ENCODE results near the gene DNAJB12. TPM values are rescaled to one million over a fixed set of nuclear protein-coding genes. Genes with fewer than 3 reads are reported as not detected.

The DNAJB12 gene
- total RNA-seq, 1 experiment from 2014 or later = 25.8 TPM

- intact Hi-C loops (cut with micrococcal nuclease) = loop anchor here (1.0 to 10.0 kb wide), 5 partner anchors 51 to 463 kb away; no protein-coding TSS in a partner anchor
- DNase-seq (ENCODE audit: low read depth, low spot score) = no peak
- H2AFZ ChIP-seq (ENCODE audit: low read depth, low read length, poor library complexity, severe bottlenecking) = no peak overlapping the region
- peak; percentile 57 for ATAC-seq
- POLR2A ChIA-PET = interaction anchor here (1.1 to 12.3 kb wide), 8 partner anchors 8 to 50 kb away, joined by 3 to 274 read pairs (median 51); partner anchors contain the start of gene DDIT4
- RAD21 ChIA-PET (ENCODE audit: low non-redundant PET in 1 of 2, low total read pairs in 2 of 2, uncharacterized antibody in 2 of 2, unreplicated experiment in 2 of 2) = interaction anchor here in 1 of 2 experiments (0.5 kb wide), 1 partner anchor 131 kb away, joined by 3 read pairs; no protein-coding TSS in a partner anchor
- H3K36me3 ChIP-seq (ENCODE audit: control insufficient read depth in 1 of 2, insufficient read depth in 2 of 2, low read length in 2 of 2) = no peaks in the 10 kb centered on the region
- no peaks in the 10 kb centered on the region for H3K9me2 ChIP-seq (ENCODE audit: insufficient read depth)
- BruUV-seq (replicated peaks) = no TSS peak
- H3K27me3 ChIP-seq (ENCODE audit: insufficient read depth, low read length) = no peaks in the 10 kb centered on the region
- peaks cover 70 to 90% of the 10 kb centered on the region in 2 experiments for H3K4me1 ChIP-seq (ENCODE audit: control insufficient read depth in 1 of 2, insufficient read depth in 2 of 2, low read length in 2 of 2)
- peak overlapping the region; percentile 26; the same call in 1 of the 2 replicates for H3K9ac ChIP-seq (ENCODE audit: low read length)
- no peaks in the 10 kb centered on the region for H3K79me2 ChIP-seq (ENCODE audit: insufficient read depth, low read length)
- TF ChIP-seq EZH2 (IDR thresholded peaks at IDR 0.05) = no peak
- peak in 2 of 3 experiments; percentile 64 to 67; a peak in 4 of 6 replicates for TF ChIP-seq CTCF (IDR thresholded peaks at IDR 0.05 in 2 of 3, conservative IDR thresholded peaks at IDR 0.05 in 1 of 3; ENCODE audit: borderline replicate concordance in 1 of 3, insufficient read depth in 1 of 3, low read depth in 2 of 3, low read length in 2 of 3)
- no peak for TF ChIP-seq CEBPB (IDR thresholded peaks at IDR 0.05; ENCODE audit: low read depth)
- TF ChIP-seq ZFX (IDR thresholded peaks at IDR 0.05) = no peak; the same call in 1 of the 2 replicates
- TF ChIP-seq EZH2phosphoT487 (IDR thresholded peaks at IDR 0.05; ENCODE audit: borderline replicate concordance) = no peak
- TF ChIP-seq TCF7L2 (IDR thresholded peaks at IDR 0.05; ENCODE audit: borderline replicate concordance, extremely low read depth, insufficient read depth, insufficient read length) = no peak
- TF ChIP-seq, protein P1, sequence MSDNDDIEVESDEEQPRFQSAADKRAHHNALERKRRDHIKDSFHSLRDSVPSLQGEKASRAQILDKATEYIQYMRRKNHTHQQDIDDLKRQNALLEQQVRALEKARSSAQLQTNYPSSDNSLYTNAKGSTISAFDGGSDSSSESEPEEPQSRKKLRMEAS (IDR thresholded peaks at IDR 0.05) = no peak
- TF ChIP-seq POLR2A (IDR thresholded peaks at IDR 0.05; ENCODE audit: borderline replicate concordance, extremely low read depth, insufficient read depth, insufficient read length) = peak; percentile 96
- TF ChIP-seq POLR2AphosphoS5 (IDR thresholded peaks at IDR 0.05; ENCODE audit: low read depth, low read length) = peak; percentile 66
- CTCF ChIA-PET = interaction anchor here (0.6 to 2.7 kb wide), 5 partner anchors 9 to 280 kb away, joined by 3 to 6 read pairs (median 3); partner anchors contain the start of gene DDIT4
- no peaks in the 10 kb centered on the region for H4K20me1 ChIP-seq (ENCODE audit: insufficient read depth)
- H3K4me3 ChIP-seq (replicated peaks in 1 of 2; ENCODE audit: low read depth in 1 of 2, low read length in 2 of 2) = no peak overlapping the region
- H3K4me2 ChIP-seq (ENCODE audit: low read length) = peak overlapping the region; percentile 59
- H3K9me3 ChIP-seq (ENCODE audit: control insufficient read depth in 1 of 2, insufficient read depth in 1 of 2, low read depth in 1 of 2, low read length in 2 of 2) = no peaks in the 10 kb centered on the region
- peak overlapping the region; percentile 92 for H3K27ac ChIP-seq (ENCODE audit: low read depth, low read length)
These were observed 26.5 kb downstream of the DNAJB12 start for GRCh38 chr10:72328045-72328828.

Data from HCT116 (cell line).